ENCODE measurements around the gene ADCY2.

DNA sequence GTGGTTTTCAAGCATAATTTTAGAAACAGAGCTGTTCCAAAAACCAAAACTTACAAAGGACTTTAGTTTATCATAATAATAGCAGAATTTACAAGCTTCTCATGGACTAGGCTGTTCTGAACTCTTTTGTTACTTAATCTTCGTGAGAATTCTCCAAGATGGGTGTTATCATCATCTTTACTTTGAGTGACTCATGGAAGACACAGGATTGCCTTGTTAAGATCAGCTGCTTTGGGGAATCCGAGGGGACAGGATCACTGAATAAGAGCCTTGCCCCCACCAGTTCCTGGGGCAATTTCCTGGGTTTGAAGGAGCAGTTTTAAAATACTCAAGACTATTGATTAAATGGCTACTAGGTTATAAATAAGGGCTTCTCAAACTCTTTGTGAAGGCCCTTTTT lies 374.5 kb downstream of the ADCY2 start:
- no peak for TF ChIP-seq ZNF274 (IDR thresholded peaks at IDR 0.05; ENCODE audit: low read depth, low read length)
- no peak for TF ChIP-seq SUZ12 (IDR thresholded peaks at IDR 0.05; ENCODE audit: extremely low read depth, insufficient read depth, insufficient read length)
- no peak for TF ChIP-seq YY1 (IDR thresholded peaks at IDR 0.05; ENCODE audit: insufficient read depth, insufficient read length)
